DND-41 (cell line): Measurements from ENCODE around the gene CYTH3.

Experiments
- CTCF ChIP-seq: IDR thresholded peaks from 2 replicates; pipeline ENCODE4 v1.5.1; 2012; ENCODE audit warnings: borderline replicate concordance, low read length, moderate library complexity, mild to moderate bottlenecking; ENCODE audit not compliant: poor library complexity, severe bottlenecking; ENCODE audit errors: extremely low read depth
- EZH2 ChIP-seq: IDR thresholded peaks from 3 replicates; pipeline ENCODE4 v1.6.1; 2012; ENCODE audit warnings: borderline replicate concordance, low read depth, mild to moderate bottlenecking, moderate library complexity, low read length, inconsistent platforms; ENCODE audit not compliant: severe bottlenecking

GRCh38 chr7:6290319-6290741, 17.9 kb upstream of the CYTH3 start:
- no peak for TF ChIP-seq CTCF
- TF ChIP-seq EZH2, result no peak
